NCI-H2196 (cell line): ENCODE measurements around the gene ZSCAN22.
"Not testable (repeated sequence)": the region's sequence is repeated elsewhere in the genome, so short reads cannot be mapped to it uniquely, and the experiment has no call there.

Experiments
- DNase-seq: peaks from one replicate; lab custom pipeline; 2025; ENCODE audit not compliant: unreplicated experiment; lab: John Stamatoyannopoulos, UW

Gene ZSCAN22

GRCh38 chr19:58317476-58318072, 9.2 kb upstream of the ZSCAN22 start:
- DNase-seq = no peak

GRCh38 chr19:58318297-58318696, 8.5 kb upstream of the ZSCAN22 start:
- no peak for DNase-seq

DNA sequence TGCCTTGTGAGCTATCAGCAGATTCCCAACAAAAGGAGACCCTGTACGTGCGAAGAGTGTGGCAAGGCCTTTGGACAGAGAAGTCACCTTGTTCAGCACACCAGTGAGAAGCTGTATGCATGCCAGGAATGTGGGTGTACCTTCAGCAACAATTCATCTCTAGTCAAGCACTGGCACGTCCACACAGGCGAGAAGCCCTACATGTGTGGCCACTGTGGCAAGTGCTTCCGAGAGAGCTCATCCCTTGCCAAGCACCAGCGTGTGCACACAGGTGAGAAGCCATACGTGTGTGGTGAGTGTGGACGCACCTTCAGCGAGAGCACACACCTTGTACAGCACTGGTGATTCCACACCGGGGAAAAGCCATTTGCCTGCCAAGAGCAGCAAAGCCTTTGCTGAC, 7.6 kb upstream of the ZSCAN22 start:
- DNase-seq = no peak

GRCh38 chr19:58325311-58326022, 1.3 kb upstream of the ZSCAN22 start:
- no peak for DNase-seq

DNA sequence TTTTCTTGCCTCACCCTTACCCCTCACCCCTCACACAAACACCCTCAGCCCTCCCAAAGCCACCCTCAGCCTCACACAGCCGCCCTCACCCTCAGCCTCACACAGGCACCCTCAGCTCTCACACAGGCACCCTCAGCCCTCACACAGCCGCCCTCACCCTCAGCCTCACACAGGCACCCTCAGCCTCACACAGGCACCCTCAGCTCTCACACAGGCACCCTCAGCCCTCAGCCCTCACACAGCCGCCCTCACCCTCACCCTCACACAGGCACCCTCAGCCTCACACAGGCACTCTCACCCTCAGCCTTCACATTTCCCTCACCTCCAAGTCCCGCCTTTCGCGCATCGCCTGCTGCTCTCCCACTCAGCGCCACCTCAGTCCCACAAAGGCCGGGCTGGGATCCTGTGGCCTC, 287 bp upstream of the ZSCAN22 start:
- DNase-seq = no peak

DNA sequence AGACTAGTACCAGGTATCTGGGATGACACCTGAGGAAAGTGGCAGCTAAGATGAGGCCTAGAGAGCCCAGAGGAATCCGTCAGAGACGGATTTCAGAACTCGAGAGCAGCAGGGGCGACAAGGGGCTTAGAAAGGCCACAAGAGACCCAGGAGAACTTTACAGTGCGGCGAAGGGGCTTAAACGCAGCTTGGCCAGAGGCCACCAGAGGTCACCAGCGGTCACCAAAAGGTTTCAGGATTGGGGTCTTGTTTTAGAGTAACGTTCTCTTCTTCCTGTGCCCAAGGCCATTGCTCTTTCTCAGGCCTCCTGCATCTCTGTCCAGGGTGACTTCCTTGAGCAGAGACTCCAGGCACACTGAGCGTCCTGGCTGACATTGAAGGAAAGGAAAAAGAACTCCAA, 2.2 kb downstream of the ZSCAN22 start:
- no peak for DNase-seq

DNA sequence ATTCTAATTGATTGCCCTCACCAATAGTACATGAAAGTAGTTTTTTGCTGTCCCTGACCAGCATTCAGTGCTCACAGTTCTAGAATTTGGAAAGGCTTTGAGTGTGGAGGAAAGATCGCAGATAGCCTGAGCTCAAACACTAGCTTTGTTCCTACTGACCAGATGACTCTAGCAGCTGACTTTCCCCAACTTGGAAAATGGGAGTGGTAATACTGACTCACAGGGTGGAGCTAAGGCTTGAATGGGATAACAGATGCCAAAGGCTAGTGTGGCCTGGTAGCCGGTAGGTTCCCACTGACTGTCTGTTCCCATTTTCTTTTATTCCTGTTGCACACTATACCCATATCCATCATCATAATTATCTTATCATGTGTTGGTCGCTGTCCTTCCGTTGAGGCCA, 3.7 kb downstream of the ZSCAN22 start:
- DNase-seq = no peak

DNA sequence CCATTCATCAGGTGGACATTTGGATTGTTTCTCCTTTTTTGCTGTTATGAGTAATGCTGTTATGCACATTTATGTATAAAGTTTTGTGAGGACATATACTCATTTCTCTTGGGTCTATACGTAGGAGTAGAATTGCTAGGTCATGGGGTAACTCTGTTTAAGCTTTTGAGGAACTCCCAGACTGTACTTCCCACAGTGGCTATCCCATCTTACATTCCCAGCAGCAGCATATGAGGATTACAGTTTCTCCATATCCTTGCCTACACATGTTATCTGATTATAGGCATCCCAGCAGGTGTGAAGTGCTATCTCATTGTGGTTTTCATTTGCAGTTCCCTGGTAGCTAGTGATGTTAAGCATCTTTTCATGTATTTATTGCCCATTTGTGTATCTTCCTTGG, 5.9 kb downstream of the ZSCAN22 start:
- no peak for DNase-seq

DNA sequence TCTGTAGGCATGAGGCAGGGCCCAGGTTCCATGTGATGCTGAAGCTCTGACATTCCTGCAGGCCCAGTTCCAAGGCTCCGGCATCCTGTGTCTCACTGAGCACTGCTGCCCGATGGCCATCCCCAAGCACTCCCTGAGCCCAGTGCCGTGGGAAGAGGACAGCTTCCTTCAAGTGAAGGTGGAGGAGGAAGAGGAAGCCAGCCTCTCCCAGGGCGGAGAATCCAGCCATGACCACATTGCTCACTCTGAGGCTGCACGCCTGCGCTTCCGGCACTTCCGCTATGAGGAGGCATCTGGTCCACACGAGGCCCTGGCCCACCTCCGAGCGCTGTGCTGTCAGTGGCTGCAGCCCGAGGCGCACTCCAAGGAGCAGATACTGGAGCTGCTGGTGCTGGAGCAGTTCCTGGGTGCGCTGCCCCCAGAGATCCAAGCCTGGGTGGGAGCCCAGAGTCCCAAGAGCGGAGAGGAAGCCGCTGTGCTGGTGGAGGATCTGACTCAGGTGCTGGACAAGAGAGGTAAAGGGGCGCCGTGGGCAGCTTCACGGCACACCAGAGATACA, 8.0 kb downstream of the ZSCAN22 start:
- no peak for DNase-seq

- no peak for DNase-seq
Observed at GRCh38 chr19:58335630-58336029, 8.8 kb downstream of the ZSCAN22 start.

GRCh38 chr19:58336216-58336615, 9.4 kb downstream of the ZSCAN22 start:
- DNase-seq = no peak

- DNase-seq = no peak
Observed at GRCh38 chr19:58336820-58337219, 10.0 kb downstream of the ZSCAN22 start.

- no peak for DNase-seq
Observed at GRCh38 chr19:58338336-58338735, 11.5 kb downstream of the ZSCAN22 start.

GRCh38 chr19:58338825-58339558, 12.2 kb downstream of the ZSCAN22 start:
- DNase-seq = no peak

DNA sequence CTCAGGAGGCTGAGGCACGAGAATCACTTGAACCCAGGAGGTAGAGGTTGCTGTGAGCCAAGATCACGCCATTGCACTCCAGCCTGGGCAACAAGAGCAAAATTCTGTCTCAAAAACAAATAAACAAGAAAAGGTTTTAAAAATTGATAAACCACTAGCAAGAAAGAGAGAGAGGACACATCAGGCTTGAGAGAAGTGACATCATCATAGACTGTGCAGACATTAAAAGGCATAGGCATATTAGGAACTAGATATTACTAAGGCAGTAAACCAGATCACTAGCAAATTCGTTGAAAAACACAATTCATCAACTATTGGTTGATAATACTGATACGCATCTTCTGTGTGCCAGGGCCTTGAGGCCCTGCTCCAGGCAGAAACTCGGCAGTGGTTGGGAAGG, 18.8 kb downstream of the ZSCAN22 start:
- DNase-seq = no peak

DNA sequence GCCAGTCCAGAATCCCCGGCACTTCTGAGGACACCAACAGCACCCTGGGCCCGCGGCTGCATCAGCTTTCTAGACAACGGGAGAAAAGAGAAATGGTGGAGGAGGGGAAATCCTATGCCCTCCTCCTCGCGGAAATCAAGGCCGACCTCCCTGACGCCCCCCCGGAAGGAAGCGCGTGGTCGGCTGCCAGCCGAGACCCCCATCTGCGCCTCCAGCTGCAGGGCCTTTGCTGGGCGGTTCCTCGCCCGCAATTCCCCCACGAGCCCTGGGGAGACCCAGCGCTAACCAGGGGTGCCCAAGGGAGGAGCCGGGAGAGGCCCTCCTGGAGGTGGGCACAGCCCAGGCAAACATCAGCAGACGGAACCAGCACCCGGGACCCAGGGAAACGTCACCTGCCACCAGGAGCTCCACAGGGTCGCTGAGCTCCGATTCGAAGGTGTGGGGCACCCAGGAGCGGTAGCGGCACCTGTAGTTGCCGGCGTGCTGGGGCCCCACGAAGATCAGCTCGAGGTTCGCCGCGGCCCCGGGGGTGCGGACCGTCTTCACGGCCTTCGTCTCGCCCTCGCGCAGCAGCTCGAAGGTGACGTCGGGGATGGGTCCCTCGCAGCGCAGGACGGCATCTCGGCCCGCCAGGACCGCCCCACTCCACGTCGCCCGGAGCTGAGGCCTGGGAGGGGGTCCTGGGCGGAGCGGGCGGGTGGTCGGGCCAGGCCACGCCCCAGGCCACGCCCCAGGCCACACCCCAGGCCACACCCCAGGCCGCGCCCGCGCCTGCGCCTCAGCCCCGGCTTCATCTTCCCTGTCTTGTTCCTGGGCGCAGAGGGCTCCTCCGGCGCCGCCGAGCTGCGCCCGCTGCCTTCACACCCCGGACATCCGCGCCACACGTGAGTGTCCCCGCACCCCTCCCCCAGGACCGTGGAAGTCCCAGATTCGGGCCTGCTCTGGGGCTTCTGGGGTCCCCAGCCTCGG, 20.5 kb downstream of the ZSCAN22 start:
- peak; percentile 28 for DNase-seq

DNA sequence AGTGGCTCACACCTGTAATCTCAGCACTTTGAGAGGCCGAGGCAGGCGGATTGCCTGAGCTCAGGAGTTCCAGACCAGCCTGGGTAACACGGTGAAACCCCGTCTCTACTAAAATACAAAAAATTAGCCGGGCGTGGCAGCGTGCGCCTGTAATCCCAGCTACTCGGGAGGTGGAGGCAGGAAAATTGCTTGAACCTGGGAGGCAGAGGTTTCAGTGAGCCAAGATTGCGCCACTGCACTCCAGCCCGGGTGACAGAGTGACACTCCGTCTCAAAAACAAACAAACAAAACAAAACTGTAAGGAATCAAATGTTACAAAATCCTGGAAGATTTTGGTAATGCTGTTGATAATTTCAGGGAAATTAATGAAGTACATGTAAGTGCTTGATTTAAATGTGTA, 21.3 kb downstream of the ZSCAN22 start:
- DNase-seq = not testable (repeated sequence)

GRCh38 chr19:58349590-58349989, 22.8 kb downstream of the ZSCAN22 start:
- DNase-seq = no peak

DNA sequence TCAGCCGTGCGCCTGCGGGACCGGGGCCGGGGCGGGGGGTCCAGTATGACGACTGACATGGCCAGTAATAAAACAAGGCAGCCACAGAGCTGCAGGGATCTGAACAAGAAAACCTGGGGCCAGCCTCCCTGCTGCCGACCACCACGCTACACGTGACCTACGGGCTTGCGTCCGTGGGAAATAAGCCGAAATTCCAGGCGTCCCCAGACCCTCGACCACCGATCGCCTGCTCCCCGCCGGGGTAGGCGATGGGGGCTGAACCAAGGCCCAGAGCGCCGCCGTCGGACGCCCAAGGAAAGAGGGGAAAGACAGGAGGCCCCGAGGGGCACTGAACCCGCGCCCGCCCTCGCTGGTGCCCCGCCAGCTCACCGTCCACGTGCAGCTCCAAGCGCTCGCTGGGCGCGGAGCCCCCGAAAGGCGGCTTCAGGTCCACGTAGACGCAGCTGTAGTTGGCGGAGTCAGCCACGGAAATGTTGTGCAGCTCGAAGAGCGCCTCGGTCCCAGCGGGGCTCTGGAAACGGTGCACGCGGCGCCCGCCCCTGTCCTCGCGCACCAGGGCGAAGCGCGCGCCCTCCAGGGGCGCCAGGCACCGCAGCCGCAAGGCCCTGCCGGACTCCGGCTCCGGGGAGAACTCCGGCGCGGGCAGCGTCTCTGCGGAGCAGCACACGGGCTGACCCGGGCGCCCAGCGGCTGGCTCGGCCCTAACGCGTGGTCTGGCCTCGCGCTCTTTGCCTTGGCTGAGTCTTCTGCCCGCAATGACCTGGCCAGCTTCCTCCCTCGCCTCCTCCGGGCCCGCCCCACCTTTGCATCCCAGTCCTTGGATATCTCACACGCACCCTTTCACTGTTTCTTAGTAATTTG, 23.4 kb downstream of the ZSCAN22 start:
- no peak for DNase-seq
